Inferior parietal cortex (tissue), 1 donor: ENCODE data around the gene TMCO4.
"Not testable (repeated sequence)": the region's sequence is repeated elsewhere in the genome, so short reads cannot be mapped to it uniquely, and the experiment has no call there.

Source experiments
- DNase-seq: peaks from one replicate; pipeline ENCODE4 v3.0.0-alpha.2; 2016; ENCODE audit errors: extremely low spot score

TMCO4 gene

DNA sequence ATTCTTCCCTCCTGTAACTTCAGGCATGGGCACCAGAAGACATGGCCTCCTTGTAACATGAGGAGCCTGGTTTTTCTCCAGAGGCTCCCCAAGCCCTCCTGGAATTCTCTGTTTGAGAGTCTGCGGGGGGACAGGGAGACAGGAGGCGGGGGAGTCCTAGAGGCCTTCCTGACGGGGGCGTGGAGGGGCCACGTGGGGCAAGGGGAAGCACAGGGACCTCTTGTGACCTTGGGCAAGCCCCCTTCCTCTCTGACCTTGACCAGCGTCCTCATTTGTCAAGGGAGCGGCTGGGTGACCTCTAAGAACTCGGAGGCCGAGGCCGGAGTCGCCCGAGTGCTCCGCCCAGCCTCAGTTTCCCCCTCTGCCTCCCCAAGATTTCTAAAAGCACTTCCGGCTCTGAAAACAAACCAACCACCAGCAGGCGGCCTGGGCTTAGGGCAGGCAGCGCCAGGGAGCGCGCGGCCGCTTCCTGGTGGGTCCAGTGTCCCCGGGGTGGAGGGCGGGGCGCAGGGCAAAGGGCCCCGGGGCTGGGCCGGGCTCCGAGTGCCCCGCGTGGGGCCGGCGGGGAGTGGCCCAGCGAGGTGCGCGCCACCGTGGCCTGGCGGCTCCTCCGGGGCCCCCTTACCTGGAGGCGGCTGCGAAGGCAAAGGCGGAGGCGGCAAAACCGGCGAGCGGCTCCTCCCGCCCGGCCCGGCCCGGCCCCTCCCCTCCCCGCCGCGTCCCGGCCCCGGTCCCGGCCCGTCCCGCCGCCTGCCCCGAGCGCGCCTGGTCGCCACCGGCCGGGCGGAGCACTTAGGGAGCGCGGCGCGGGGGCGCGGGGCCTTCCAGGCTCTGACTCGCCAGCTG, at the start of gene TMCO4:
Gene TMCO4 (minus strand): TSS at position 687 of the 846 bp plus-strand sequence. CDS start 19,158 bp downstream, outside the sequence.
- DNase-seq: no peak

DNA sequence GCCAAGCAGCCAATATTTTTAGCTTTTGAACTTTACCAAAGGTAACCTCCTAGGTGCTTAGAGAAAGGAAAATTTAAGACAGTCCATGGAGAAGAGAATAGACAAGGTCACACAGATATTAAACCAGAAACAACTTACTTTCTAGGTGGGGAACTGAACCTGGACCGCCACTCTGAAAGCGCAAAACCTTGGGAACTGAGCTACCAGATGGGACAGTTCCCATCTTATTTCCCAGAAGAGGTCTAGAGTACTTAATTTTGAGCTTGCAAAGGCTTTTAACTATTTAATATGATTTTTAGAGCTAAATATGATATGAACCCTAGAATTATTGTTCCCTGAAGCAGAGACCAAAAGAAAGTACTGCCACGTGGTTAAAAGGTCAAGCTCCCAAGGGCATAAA, 49.6 kb upstream of the TMCO4 start:
- DNase-seq: not testable (repeated sequence)

DNA sequence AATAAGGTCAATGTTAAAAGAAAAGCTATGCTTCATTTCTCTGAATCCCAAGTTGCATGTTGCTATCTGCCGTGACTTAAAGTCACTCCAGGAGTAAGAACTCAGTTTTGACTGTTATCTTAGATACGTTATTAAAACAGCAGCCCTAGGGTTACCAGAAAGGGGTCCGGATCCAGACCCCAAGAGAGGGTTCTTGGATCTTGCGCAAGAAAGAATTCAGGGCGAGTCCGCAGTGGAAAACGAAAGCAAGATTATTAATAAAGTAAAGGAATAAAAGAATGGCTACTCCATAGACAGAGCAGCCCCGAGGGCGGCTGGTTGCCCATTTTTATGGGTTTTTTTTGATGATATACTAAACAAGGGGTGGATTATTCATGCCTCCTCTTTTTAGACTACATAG, 47.6 kb upstream of the TMCO4 start:
- not testable (repeated sequence) for DNase-seq

DNA sequence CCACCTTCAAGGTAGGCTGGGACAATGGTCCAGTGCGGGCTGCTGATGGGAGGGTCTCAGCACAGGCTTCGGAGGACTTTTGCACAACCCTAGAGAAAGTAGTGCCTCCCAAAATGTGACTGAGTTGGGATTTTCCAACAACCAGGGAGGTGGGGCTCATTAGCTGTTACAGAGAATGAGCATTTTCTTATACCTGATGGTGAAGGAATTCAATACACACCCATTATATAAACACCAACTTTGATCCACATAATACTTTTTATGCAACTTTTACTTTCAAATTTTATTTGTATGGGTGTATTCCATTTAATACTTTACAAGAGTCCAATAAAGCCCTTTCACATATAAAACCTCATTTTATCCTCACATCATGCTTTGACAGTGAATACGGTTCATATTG, 46.6 kb upstream of the TMCO4 start:
- DNase-seq: no peak

DNA sequence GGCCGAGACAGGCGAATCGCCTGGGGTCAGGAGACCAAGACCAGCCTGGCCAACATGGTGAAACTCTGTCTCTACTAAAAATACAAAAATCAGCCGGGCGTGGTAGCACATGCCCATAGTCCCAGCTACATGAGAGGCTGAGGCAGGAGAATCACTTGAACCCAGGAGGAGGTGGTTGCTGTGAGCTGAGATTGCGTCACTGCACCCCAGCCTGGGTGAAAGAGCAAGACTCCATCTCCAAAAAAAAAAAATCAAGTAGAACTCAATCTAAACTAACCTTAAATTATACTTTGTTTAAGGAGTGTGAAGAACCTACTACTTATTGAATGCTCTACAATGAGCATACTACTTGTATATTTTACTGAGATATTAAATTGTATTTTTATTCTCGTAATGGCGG, 45.8 kb upstream of the TMCO4 start:
- no peak for DNase-seq

DNA sequence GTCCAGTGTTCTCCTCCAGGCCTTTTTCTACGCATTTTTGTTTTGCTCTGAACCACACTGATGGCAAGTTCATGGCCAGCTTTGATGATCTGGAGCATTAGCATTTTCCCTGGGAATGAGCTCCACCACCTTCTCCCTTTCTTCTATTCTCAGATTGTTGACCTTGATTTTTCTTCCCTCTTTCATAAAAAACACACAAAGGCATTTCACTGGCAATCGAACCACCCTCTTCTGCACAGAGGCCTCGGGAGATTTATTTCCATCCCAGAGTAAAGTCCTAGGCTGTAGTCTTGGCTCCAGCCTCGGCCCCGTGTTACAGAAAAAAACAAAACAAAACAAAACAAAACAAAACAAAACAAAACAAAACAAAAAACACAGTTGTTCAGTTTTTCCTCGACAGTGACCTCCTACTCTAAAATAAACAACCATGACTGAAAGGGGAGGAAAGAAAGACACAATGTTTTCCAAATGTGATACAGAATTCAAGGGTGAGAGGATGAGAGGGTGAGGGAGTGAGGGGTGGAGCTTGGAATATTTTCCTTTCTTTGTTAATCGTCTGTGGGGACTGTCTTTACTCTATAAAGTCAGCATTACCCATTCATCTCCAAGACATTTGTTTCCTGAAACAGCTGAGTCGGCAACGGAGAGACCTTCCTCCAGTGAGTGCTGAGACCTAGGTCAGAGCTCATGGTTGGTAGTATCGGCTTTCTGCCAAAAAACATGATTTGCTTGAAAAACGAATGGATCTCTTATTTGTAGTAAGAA, 45.2 kb upstream of the TMCO4 start:
- DNase-seq: no peak

DNA sequence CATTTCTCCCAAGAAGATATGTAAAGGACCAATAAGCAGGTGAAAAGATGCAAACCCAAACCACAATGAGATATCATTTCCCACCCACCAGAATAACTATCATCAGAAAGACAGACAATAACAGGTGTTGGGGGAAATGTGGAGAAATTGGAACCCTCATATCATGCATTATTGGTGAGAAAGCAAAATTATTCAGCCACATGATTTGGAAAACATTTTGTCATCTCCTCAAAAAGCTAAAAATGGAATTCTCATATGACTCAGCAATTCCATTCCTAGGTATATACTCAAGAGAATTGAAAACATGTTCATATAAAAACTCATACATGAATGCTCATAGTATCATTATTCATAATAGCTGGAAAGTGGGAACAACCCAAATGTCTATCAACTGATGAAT, 40.5 kb upstream of the TMCO4 start:
- DNase-seq: no peak

DNA sequence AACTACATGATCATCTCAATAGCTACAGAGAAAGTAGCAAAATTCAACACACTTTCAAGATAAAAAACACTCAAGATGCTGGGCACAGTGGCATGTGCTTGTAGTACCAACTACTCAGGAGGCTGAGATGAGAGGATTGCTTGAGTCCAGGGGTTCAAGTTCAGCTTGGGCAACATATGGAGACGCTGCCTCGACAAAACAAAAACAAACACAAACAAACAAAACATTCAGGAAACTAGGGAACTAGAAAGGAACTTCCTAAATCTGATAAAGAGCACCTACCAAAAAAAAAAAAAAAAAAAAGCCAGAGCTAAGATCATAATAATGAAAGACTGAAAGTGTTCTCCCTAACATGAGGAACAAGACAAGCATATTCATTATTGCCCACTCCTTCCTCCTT, 38.1 kb upstream of the TMCO4 start:
- DNase-seq: no peak

DNA sequence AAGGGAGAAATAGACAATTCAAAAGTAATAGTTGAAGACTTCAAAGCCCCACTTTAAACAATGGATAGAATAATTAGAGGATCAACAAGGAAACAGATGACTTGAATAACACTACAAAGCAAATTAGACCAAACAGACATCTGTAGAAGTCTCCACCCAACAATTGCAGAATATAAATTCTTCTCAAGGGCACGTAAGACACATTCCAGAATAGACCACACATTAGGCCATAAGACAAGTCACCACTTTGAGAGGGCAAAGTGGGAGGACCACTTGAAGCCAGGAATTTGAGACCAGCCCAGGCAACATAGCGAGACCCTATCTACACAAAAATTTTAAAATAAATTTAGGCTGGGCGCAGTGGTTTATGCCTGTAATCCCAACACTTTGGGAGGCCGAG, 35.9 kb upstream of the TMCO4 start:
- DNase-seq: no peak

DNA sequence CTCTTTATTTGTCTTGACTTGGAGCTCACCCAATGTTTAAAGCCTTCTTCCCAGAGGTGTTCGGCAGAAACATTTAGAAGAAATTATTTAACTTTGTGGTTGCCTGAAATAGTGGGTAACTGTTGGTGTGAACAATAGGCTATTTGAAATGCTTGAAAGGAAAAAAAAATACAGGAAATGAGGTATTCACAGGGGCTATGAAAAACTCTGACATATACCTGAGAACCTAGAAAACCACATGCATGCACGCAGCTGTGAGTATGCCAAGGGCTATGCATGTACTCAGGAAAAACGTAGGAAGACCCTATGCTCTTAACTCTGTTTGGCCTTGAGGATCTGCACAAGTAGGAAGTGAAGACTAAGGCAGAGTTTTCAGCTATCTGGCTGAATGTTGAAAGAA, 31.7 kb upstream of the TMCO4 start:
- no peak for DNase-seq

DNA sequence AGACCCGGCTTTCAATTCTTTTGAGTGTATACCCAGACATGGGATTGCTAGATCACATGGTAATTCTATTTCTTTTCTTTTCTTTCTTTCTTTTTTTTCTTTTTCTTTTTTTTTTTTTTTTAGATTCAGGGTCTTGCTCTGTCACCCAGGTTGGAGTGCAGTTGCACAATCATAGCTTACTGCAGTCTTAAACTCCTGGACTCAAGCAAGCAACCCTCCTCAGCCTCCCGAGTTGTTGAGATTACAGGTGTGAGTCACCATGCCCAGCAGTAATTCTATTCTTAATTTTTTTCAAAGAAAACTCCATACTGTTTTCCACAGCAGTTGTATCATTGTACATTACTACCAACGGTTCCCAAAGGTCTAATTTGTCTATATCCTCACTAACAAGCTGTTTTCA, 28.8 kb upstream of the TMCO4 start:
- DNase-seq: no peak

DNA sequence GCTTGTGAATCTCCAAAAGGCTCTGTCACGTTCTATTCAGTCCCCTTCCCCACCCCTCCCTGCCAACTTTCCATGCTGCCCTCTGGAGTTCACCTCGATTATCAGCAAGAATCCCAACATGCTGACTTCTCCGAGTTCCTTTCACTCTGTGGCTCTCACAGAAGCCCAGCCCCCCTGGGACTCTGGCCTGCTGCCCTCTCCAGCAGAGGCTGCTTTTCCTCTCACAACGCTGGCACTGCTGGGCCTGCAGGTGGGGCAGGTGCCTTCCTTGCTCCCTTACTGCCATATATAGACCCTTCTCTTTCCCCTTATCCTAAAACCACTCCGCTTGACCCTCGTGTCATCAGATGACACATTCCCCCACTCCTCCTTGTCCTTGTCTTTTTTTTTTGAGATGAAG, 25.6 kb upstream of the TMCO4 start:
- no peak for DNase-seq

DNA sequence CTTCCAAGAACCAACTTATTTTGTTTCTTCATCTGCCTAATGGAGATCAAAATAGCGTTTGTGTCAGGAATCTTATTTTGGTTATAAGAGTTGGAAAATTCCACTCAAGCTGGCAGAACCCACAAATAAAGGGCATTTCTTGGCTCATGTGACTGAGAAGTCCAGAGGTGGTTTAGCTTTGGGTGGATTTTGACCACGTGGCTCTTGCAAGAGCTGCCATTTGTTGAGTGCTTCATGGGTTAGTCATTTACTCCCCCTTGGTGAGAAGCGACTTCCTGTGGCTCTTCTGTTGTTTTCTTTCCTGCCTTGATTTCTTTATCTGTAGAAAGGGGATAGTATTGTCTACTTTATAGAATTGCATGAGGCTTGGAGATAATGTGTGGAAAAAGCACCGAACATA, 24.8 kb upstream of the TMCO4 start:
- DNase-seq: no peak

DNA sequence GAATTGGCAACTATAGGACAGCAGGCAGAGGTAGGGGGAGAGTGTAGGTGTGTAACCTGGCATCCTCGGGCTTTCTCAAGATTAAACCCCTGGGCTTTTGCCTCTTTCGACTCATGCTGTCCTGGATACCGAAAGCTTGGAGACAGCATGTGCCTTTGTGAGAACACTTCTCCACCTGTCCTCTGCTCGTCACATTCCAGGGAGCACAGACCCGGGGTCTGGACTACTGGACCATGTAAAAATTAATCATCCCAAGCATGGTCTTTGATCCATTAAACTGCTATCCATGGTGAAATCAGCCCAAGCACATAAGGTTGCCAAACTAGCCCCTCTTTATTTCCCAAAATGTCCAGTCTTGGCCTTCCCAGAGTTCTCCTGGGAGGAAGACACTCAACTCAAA, 24.3 kb upstream of the TMCO4 start:
- no peak for DNase-seq

DNA sequence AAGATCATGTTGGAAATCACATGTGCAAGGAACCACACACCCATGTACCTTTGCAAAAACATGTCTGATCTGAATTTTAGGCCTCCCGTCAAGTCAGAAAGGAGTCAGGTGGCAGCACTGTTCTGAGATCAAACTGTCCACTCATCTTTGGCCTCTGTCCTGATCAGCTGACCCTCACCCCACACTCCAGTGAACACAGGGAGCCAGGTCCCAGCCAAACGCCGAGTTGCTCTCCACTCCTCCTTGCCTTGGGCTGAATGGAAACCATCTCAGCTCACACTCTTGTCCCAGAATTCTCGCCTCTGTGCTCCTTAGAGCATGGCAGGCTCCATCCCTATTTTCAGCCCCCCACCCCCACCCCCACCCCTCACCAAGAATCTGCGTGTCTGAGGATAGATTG, 20.0 kb upstream of the TMCO4 start:
- DNase-seq: no peak

DNA sequence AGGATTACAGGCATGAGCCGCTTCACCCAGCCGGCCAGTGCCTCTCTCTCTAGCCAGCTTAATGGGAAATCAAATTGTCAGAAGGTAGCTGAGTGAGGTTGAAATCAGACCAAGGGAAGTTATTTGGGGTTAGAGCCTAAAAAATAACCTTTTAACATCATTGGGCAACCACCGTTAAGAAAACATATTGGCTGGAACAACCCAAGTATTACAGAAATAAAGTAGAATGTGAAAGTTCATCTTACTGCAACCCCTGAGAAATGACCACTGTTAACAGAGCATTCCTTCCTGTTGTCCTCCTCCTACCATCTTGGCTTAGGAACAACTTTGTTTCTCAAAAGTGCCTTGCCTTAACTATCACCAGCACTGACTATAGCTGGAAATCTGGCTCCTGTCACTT, 18.6 kb upstream of the TMCO4 start:
- no peak for DNase-seq

DNA sequence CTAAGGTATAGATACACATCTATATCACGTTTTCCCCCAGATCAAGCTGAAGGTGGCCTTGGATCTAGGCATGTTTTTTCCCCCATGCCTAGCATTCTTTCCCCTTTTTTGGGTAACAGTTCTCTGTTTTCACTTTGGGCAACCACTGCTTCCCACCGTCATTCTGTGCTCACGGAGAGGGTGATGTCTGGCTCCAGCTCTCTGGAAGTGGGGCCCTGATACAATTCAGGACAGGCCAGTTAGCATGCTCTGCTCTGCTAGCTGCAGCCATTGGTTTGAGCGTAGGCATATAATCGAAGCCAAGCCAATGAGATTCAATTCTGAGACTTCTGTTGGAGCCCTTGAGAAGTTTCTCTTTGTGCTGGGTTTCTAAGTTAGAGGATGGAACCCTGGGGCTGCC, 17.4 kb upstream of the TMCO4 start:
- DNase-seq: no peak

DNA sequence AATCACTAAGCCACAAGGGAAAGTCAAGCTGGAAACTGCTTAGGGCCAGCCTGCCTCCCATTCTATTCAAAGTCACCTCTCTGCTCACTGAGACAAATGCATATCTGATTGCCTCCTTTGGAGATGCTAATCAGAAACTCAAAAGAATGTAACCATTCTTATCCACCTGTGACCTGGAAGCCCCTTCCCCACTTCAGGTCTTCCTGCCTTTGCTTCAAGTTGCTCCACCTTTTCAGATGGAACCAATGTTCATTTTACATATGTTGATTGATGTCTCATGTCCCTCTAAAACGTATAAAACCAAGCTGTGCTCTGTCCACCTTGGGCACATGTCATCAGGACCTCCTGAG, 17.0 kb upstream of the TMCO4 start:
- DNase-seq: not testable (repeated sequence)

DNA sequence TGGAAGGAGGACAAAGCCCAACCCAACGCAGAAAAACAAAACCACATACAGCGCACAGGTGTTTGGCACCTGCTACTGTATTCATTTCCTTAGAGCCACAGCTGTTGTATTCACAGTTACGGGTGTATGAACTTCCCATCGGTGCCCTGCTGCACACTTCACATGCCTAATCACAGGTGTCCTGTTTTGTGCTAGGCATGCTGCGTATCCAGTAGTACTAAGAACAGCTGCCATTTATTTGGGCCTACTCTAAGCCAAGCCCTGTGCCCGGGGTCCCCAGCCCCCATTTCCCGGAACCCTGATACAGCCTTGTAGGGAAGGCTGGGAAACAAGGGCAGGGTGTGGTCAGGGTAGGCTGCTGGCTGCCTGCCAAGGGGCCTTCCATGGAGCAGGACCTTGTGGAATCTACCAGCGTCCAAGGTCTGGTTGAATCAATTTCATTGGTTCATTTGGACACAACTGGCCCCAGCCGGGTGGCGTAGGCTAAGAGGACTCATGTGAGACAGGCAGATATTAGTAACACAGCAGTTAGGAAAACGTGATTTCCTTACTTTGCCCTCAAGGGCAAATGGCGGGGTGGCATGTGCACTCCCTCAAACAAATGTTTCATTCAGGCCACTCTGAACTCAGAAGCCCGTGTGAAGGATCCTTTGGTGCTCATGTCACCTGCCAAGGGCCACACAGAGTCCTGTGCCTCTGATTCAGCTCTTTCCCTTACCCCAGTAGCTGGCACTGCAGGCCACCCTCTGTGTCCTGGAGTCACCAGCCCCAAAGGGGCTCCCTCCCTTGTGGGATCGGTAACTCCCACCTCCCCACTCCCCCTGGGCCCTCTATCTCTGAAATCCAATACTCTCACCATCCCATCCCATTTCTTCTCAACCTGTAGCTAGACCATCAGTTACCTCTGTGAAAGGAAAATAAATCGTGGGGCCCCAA, 16.4 kb upstream of the TMCO4 start:
- DNase-seq: no peak

DNA sequence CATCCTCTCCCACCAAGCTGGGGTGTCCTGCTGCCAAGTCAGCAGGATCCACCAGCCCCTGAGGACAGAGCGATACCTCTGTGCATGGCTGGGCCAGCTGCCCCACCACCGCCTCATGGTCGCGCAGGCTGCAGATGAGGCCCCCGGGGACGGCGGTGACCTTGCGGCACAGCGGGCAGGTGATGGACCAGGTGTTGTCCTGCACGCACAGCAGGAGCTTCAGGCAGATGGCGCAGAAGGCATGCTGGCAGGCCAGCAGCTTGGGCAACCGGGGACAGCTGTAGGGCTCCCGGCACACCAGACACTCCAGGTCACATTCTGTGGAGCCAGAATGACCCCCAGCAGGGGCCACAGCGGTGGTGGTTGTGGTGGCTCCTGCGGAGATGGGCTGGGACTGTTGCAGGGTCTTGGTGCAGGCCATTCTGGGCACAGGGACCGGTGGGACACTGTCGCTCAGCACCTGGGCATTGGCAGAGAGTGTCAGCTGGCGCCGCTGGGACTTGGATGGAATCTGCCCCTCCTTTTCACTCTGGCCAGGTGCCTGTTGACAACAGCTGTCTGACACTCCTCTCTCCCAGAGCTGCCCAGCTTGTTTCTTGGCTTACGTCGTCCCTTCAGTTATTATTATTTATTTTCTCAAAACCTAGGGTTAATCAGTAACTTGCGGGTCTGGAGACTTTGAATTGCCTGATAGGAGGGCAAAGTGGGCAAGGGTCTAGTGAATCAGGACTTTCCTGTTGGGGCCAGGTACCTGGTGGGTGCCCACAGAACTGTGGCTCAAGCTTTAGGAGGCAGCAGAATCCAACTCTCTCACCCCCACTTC, 15.2 kb upstream of the TMCO4 start, which contains the start of gene RNF186:
Gene RNF186 (minus strand): TSS at position 603 of the 823 bp plus-strand sequence. CDS start 182 bp downstream, at position 421.
- no peak for DNase-seq

DNA sequence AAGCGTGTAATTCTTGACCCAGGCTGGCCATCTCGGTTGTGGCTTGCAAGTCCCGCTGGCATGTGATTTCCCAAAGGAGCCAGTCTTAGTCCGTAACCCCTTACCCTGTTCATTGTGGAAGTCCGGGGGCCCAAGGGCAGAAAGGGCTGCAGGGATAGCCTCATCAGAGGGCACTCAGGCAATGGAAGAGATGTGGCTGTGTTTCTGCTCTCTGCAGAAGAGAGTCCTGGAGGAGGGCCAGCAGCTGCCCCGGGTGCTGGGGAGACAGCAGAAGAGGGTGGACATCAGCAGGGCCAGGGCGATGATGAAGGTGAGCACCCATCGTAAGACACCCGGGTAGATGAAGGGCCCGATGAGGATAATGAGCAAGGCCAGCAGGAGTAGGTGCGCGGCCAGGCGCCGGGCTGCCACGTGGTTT, 14.5 kb upstream of the TMCO4 start:
- no peak for DNase-seq
